ENCODE results near the gene MX2.

Gene MX2

DNA sequence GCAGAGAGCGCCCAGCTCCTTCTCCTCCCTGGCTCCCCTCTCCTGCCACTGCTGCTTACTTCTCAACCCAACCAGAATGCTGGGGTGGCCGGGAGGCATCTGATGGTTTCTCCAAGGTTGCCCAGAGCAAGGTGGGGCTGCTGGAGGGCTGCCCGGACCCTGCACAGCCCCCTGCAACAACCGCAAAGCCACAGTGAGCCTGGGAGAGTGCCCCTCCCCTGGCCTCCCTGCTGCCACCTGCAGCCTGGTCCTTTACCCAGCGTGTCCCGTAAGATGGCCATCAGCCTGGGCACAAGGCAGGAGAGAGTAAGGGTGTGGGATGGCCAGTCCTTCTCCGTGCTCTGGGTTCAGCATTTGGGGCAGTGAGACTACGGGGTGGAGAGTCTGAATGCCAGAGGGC is 17.0 kb downstream of the MX2 start:
- no peak for DNase-seq (ENCODE audit: extremely low read depth in 1 of 2, low read depth in 1 of 2)

- no peak for DNase-seq (ENCODE audit: extremely low read depth in 1 of 2, low read depth in 1 of 2)
Measured at GRCh38 chr21:41379901-41380300, 18.1 kb downstream of the MX2 start.

DNA sequence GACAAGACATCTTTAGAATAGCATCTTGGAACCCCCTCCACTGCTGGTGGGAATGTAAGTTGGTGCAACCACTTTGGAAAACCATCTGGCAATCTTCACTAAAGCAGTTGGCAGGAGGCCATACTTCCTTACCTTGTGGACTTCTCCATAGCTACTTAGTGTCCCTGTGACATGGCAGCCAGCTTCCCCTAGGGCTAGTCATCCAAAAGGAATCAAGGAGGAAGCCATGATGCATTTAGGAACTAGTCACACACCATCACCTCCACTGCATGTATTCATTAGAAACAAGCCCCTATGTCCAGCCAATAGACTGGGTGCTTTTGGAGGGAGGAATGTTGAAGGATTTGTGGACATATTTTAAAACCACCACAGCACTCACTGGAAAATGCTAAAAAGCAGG is 19.9 kb downstream of the MX2 start:
- DNase-seq (ENCODE audit: extremely low read depth in 1 of 2, low read depth in 1 of 2): no peak

GRCh38 chr21:41387042-41387819 is 25.4 kb downstream of the MX2 start:
- DNase-seq (ENCODE audit: extremely low read depth in 1 of 2, low read depth in 1 of 2): no peak

DNA sequence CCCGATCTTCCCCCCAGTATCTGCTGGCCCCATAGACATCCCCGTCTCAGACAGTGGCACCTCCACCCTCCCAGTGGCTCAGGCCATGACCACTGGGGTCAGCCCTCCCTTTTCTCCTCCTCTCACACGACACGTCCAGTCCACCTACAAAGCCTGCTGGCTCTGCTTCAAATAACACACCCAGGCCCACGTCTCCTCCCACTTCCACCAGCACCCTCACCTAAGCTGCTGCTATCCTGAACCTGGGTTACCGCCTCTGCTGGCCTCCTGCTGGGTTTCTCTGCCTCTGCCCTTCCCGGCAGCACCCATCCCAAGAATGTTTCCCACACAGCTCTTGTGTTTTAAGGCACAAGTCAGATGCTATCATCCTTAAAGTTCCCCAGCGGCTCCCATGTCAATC is 26.0 kb downstream of the MX2 start:
- DNase-seq (ENCODE audit: extremely low read depth in 1 of 2, low read depth in 1 of 2): no peak

- no peak for DNase-seq (ENCODE audit: extremely low read depth in 1 of 2, low read depth in 1 of 2)
Measured at GRCh38 chr21:41388259-41388658, 26.4 kb downstream of the MX2 start.

GRCh38 chr21:41390043-41390639 is 28.3 kb downstream of the MX2 start:
- no peak for DNase-seq (ENCODE audit: extremely low read depth in 1 of 2, low read depth in 1 of 2)

- no peak for DNase-seq (ENCODE audit: extremely low read depth in 1 of 2, low read depth in 1 of 2)
Measured at GRCh38 chr21:41393876-41394465, 32.1 kb downstream of the MX2 start.

DNA sequence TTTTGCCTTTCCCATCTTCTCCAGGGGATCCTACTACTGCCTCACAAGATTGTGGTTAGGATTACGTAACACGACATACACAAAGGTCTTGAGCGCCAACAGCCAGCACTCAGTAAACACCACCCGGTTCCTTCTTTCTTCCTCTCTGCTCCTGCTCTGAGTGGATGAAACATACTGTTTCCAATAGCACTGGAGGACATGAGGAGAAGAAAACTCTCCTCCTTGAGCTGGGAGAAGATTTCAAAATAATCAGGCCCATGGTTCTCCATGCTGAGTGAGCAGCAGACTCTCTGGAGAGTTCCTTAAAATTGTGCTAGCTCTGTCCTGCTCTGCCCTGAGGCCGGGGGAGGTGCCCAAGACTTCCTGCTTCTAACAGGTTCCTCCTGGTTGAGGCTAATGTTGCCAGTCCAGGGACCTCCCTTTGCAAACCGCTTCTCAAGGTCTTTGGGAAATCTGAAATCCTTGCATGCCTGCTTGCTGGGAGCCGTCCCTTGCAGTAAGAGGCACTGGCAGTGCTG is 34.8 kb downstream of the MX2 start:
- no peak for DNase-seq (ENCODE audit: extremely low read depth in 1 of 2, low read depth in 1 of 2)

DNA sequence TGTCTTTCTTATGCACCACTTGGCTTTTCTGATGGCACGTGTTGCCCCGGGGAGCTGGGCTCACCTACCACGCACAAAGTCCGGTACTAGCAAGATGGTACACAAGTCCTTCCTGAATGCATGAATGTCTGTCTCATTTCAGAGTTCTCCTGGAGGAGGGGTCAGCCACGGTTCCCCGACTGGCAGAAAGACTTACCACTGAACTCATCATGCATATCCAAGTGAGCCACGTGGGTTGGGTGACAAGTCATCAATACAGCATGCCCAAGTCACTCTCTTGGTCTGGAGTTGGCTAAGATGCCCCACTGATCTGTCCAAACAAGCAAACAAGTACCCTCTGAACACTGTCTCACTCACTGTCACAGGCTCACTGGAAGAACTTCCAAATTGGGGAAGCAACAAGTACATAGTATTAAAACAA is 35.7 kb downstream of the MX2 start:
- no peak for DNase-seq (ENCODE audit: extremely low read depth in 1 of 2, low read depth in 1 of 2)

DNA sequence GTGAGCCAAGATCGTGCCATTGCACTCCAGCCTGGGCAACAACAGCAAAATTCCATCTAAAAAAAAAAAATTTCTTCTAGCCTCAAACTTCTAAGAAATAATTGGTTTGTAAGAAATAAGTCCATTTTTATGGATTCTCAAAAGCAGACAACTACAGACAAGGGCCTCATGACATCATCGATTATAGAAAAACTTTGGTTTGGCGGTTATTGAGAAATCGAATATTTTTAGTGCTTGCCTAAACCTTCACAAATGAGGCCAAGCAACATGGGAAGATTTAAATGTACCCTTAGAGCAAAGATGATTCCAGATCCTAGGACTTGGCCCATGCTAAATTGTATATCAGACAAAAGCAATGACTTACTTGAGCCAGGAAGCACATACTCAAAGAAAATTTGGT is 36.4 kb downstream of the MX2 start:
- no peak for DNase-seq (ENCODE audit: extremely low read depth in 1 of 2, low read depth in 1 of 2)

GRCh38 chr21:41398831-41399230 is 37.0 kb downstream of the MX2 start:
- DNase-seq (ENCODE audit: extremely low read depth in 1 of 2, low read depth in 1 of 2): no peak

- no peak for DNase-seq (ENCODE audit: extremely low read depth in 1 of 2, low read depth in 1 of 2)
Measured at GRCh38 chr21:41399246-41399800, 37.5 kb downstream of the MX2 start.

DNA sequence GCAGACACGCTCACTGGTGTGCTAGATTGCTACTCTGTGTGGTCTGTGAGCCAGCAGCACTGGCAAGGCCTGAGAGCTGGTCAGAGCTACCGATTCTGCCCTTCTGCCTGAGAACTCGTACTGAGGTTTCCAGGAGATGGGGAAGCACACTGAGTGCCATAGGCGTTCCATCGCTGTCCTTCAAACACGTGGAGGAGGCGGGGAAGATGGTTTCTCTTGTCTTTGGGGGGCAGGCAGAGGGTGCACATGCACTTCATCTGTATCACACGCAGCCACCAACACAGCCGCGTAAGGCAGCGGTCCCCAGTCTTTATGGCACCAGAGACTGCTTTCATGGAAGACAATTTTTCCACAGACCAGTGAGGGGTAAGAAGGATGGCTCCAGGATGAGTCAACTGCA is 40.4 kb downstream of the MX2 start:
- no peak for DNase-seq (ENCODE audit: extremely low read depth in 1 of 2, low read depth in 1 of 2)

DNA sequence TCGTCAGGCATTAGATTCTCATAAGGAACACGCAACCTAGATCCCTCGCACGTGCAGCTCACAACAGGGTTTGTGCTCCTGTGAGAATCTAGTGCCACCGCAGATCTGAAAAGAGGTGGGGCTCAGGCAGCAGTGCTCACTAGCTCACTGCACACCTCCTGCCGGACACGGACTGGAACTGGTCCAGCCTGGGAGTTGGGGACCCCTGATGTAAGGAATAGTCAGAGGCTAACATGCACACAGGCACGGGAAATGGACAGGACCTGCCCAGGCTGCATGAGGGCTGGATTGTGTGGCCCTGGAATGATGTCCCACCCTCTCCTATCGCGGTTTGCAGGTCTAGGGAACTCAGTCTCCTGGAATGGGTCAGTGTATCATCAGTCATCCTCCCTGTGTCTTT is 41.0 kb downstream of the MX2 start:
- no peak for DNase-seq (ENCODE audit: extremely low read depth in 1 of 2, low read depth in 1 of 2)

DNA sequence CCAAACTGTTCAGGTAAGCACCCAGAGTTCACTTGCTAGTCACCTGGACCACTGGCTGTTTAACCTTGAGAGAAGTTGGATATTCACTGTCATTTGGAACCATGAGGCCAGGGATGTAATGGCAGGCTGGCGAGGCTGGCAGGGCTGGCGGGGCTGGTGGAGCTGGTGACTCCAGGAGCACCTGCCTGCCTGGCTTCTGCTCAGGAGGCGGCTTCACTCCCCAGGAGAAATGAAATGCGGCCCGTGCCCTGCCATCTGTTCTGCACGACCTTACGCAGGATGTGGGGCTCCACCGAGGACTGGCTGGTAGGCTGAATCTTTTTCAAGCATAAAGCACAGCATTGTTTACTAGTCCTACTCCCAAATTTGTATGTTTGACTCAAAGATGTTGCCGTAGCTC is 41.5 kb downstream of the MX2 start:
- no peak for DNase-seq (ENCODE audit: extremely low read depth in 1 of 2, low read depth in 1 of 2)

DNA sequence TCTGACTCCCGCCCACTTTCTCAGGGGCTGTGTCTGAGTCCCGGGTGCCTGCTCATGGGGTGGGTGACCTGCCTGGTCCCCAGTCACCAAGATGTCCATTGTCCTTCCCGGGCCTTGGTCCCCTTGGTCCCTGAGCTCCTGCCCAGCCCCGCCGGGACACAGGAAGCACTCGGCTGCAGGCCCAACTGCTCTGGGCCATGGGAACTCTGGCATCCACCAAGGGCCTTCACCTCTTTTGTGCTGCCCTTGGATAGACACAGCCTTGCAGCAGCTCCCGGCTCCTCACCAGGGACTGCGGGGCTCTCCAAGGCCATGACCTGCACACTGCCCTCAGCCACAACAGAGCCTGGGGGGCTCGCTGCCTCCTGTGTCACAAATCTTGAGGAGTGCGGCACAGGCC is 42.1 kb downstream of the MX2 start:
- DNase-seq (ENCODE audit: extremely low read depth in 1 of 2, low read depth in 1 of 2): no peak

DNA sequence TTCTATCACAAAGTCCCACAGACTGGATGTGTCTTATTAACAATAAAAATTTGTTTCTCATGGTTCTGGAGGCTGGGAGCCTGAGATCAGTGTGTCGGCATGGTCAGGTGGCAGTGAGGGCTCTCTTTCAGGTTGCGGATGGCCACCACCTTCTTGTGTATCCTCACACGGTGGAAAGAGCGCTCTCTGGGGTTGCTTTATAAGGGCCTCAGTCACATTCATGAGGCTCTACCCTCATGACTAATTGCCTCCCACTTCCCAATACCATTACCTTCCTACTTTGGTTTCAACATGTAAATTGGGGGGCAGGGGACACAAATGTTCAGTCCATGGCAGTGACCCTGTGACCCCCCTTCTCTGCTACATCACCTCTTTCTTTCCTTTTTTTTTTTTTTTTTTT is 43.5 kb downstream of the MX2 start:
- no peak for DNase-seq (ENCODE audit: extremely low read depth in 1 of 2, low read depth in 1 of 2)

DNA sequence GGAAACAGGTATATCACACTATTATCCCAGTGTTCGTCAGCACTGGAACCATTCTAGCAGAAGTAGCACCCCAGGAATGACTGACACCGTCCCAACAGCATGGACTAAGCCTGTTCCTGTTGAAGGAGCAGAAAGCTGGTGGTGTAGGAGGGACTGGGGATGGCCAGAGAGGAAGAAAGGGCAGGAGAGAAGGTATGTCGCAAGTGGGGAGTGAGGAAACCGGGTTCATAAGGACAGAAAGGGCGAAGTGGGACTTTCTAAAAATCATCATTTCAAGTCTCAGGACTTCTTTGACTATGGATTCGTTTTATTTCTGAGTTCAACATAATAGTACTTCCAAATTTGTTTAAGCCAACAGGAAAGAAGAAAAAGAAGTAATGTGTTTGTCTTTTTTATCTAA is 44.5 kb downstream of the MX2 start:
- DNase-seq (ENCODE audit: extremely low read depth in 1 of 2, low read depth in 1 of 2): no peak

GRCh38 chr21:41407541-41408460 is 46.0 kb downstream of the MX2 start:
- DNase-seq (ENCODE audit: extremely low read depth in 1 of 2, low read depth in 1 of 2): no peak

DNA sequence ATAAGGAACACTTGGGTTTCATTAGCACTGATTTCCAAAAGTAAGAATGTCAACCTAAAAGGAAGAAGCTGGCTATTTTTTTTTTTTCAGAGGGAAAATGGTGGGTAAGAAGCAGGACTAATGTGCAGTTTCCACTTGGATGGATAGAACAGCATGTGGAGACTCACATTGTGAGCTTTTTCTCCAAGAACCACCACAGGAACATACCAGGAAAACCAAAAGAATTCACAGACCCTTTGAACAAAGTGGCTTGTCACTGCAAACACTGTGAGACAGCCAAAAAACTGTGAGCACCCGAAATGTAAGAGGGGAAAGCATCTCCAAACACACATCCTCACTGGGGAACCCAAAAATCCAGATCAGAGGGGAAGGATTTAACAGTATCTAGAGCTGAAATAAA is 48.5 kb downstream of the MX2 start:
- no peak for DNase-seq (ENCODE audit: extremely low read depth in 1 of 2, low read depth in 1 of 2)

Measured in stimulated activated CD8-positive, alpha-beta memory T cell treated with anti-CD3 and anti-CD28 coated beads, Interleukin-7, amount 100 ng/mL, for 48 hours (primary cell).